OCI-LY7 (cell line): ENCODE measurements around the gene RPS24. TPM values are rescaled to one million over a fixed set of nuclear protein-coding genes. Genes with fewer than 3 reads are reported as not detected.

ENCODE experiments used
- BruUV-seq: library from RNA; stranded (reverse); fragments of 400-500 nt; replicated peaks from 2 replicates; lab custom pipeline; 2021; lab: Mats Ljungman, UMichigan
- CTCF ChIA-PET: fragments of 300-600 bp; sonication (Branson Sonifier 250); formaldehyde crosslinking; loops from one replicate; lab custom pipeline; 2022; ENCODE audit warnings: antibody characterized with exemption; ENCODE audit not compliant: unreplicated experiment; lab: Charles Lee
- POLR2A ChIA-PET: fragments of 300-600 bp; sonication (Branson Sonifier 250); formaldehyde crosslinking; loops from one replicate; lab custom pipeline; 2022; ENCODE audit warnings: antibody characterized with exemption; lab: Charles Lee
- DNase-seq: peaks from one replicate; pipeline ENCODE4 v3.0.0-alpha.2; 2015; ENCODE audit warnings: low spot score
- H2AFZ ChIP-seq: fragments of 200-600 bp; sonication (generic), shearing (Covaris generic); 2 replicates; pipeline ENCODE4 v1.6.1; 2014; ENCODE audit warnings: mild to moderate bottlenecking, antibody characterized with exemption, low read length, moderate library complexity
- H3K27ac ChIP-seq: fragments of 200-600 bp; sonication (generic); 2 replicates; pipeline ENCODE4 v1.5.1; 2014; ENCODE audit warnings: mixed run types, low read depth, mild to moderate bottlenecking, moderate library complexity, low read length, inconsistent platforms; ENCODE audit not compliant: poor library complexity, severe bottlenecking
- H3K36me3 ChIP-seq: fragments of 200-600 bp; sonication (generic); 2 replicates; pipeline ENCODE4 v1.6.1; 2014; ENCODE audit warnings: mild to moderate bottlenecking, antibody characterized with exemption, low read length, moderate library complexity, mixed read lengths; ENCODE audit not compliant: insufficient read depth
- H3K4me1 ChIP-seq: fragments of 200-600 bp; sonication (generic); 2 replicates; pipeline ENCODE4 v1.5.1; 2014; ENCODE audit warnings: mild to moderate bottlenecking, low read length; ENCODE audit not compliant: insufficient read depth, poor library complexity, severe bottlenecking
- H3K4me2 ChIP-seq: fragments of 200-600 bp; sonication (generic); 2 replicates; pipeline ENCODE4 v1.6.1; 2014; ENCODE audit warnings: mild to moderate bottlenecking, low read length
- H3K4me3 ChIP-seq: fragments of 200-600 bp; sonication (generic); 2 replicates; pipeline ENCODE4 v1.5.1; 2014; ENCODE audit warnings: mild to moderate bottlenecking, low read depth, low read length; ENCODE audit not compliant: poor library complexity, severe bottlenecking
- H3K79me2 ChIP-seq: fragments of 200-600 bp; sonication (generic); 2 replicates; pipeline ENCODE4 v1.6.1; 2016; ENCODE audit warnings: low read depth, mild to moderate bottlenecking, low read length, moderate library complexity, mixed read lengths; ENCODE audit not compliant: insufficient read depth
- H3K9me2 ChIP-seq: fragments of 200-600 bp; sonication (generic); 2 replicates; pipeline ENCODE4 v1.6.1; 2016; ENCODE audit warnings: mild to moderate bottlenecking, low read length, mixed read lengths; ENCODE audit not compliant: insufficient read depth
- H3K9me3 ChIP-seq: fragments of 200-600 bp; sonication (generic); 2 replicates; pipeline ENCODE4 v1.6.1; 2014; ENCODE audit warnings: mild to moderate bottlenecking, mixed run types, low read length, mixed read lengths
- H4K20me1 ChIP-seq: fragments of 200-600 bp; sonication (generic); 2 replicates; pipeline ENCODE4 v1.6.1; 2014; ENCODE audit warnings: mild to moderate bottlenecking, antibody characterized with exemption, low read length, moderate library complexity, mixed read lengths; ENCODE audit not compliant: insufficient read depth
- CTCF ChIP-seq: fragments of 200-600 bp; sonication (generic); conservative IDR thresholded peaks from 2 replicates; pipeline ENCODE4 v1.5.1; 2014; ENCODE audit warnings: mild to moderate bottlenecking, antibody characterized with exemption, low read length, moderate library complexity, mixed read lengths
- EZH2phosphoT487 ChIP-seq: fragments of 200-600 bp; sonication (generic); IDR thresholded peaks from 2 replicates; pipeline ENCODE4 v1.6.1; 2018; ENCODE audit warnings: low read depth, borderline replicate concordance, mild to moderate bottlenecking, mixed run types, antibody characterized with exemption, low read length, moderate library complexity, mixed read lengths
- intact Hi-C: fragments of 100-400 bp; cut with micrococcal nuclease; formaldehyde crosslinking; loops from one replicate; pipeline ENCODE4 v1.10.0; 2022; ENCODE audit not compliant: unreplicated experiment
- total RNA-seq, 2 experiments: library from RNA; depleted of rRNA in 1 of 2; stranded (reverse); fragments of >200 nt in 1 of 2; shearing (Covaris generic) in 1 of 2; gene quantifications; 2 replicates each; pipeline ENCODE4 v1.2.3, GENCODE V29; 2014 to 2022

The RPS24 gene
- total RNA-seq, 2 experiments from 2014 or later: 2,059 to 3,395 TPM

GRCh38 chr10:78065611-78066010, 31.9 kb downstream of the RPS24 start:
- intact Hi-C loops: no loop called here
- no peaks in the 10 kb centered on the region for H3K36me3 ChIP-seq
- no peak for DNase-seq
- H3K27ac ChIP-seq: no peak overlapping the region
- POLR2A ChIA-PET: no interaction called here
- no peaks in the 10 kb centered on the region for H4K20me1 ChIP-seq
- no peaks in the 10 kb centered on the region for H3K4me1 ChIP-seq
- CTCF ChIA-PET: no interaction called here
- no peak overlapping the region for H3K4me3 ChIP-seq
- no peak overlapping the region for H3K4me2 ChIP-seq
- no TSS peak for BruUV-seq
- TF ChIP-seq EZH2phosphoT487 (no peak), CTCF (no peak)
- no peaks in the 10 kb centered on the region for H3K79me2 ChIP-seq
- H3K9me2 ChIP-seq: no peaks in the 10 kb centered on the region
- H3K9me3 ChIP-seq: no peaks in the 10 kb centered on the region
- no peak overlapping the region for H2AFZ ChIP-seq

GRCh38 chr10:78066012-78066411, 32.3 kb downstream of the RPS24 start:
- H3K27ac ChIP-seq: no peak overlapping the region
- no peaks in the 10 kb centered on the region for H3K79me2 ChIP-seq
- H3K9me3 ChIP-seq: no peaks in the 10 kb centered on the region
- ChIA-PET CTCF (no interaction called here), POLR2A (no interaction called here)
- H3K4me2 ChIP-seq: no peak overlapping the region
- no peaks in the 10 kb centered on the region for H3K4me1 ChIP-seq
- no peaks in the 10 kb centered on the region for H3K9me2 ChIP-seq
- TF ChIP-seq CTCF: no peak
- TF ChIP-seq EZH2phosphoT487: no peak
- DNase-seq: no peak
- intact Hi-C loops: no loop called here
- H3K36me3 ChIP-seq: no peaks in the 10 kb centered on the region
- H4K20me1 ChIP-seq: no peaks in the 10 kb centered on the region
- no peak overlapping the region for H3K4me3 ChIP-seq
- no peak overlapping the region for H2AFZ ChIP-seq
- BruUV-seq: no TSS peak

- TF ChIP-seq CTCF: no peak
- TF ChIP-seq EZH2phosphoT487: no peak
- H3K4me1 ChIP-seq: no peaks in the 10 kb centered on the region
- H3K9me2 ChIP-seq: no peaks in the 10 kb centered on the region
- H4K20me1 ChIP-seq: no peaks in the 10 kb centered on the region
- POLR2A ChIA-PET: no interaction called here
- H3K9me3 ChIP-seq: no peaks in the 10 kb centered on the region
- H3K27ac ChIP-seq: no peak overlapping the region
- no peaks in the 10 kb centered on the region for H3K36me3 ChIP-seq
- intact Hi-C loops: no loop called here
- CTCF ChIA-PET: no interaction called here
- no peak overlapping the region for H3K4me3 ChIP-seq
- no peak for DNase-seq
- H3K4me2 ChIP-seq: no peak overlapping the region
- no peak overlapping the region for H2AFZ ChIP-seq
- H3K79me2 ChIP-seq: no peaks in the 10 kb centered on the region
- no TSS peak for BruUV-seq
Observed at GRCh38 chr10:78066728-78067430, 33.2 kb downstream of the RPS24 start.
